Measurements from ENCODE around the gene MAGEL2. TPM values are rescaled to one million over a fixed set of nuclear protein-coding genes. Genes with fewer than 3 reads are reported as not detected.

MAGEL2 gene
- total RNA-seq, 1 experiment from 2014 or later = 10.7 TPM

DNA sequence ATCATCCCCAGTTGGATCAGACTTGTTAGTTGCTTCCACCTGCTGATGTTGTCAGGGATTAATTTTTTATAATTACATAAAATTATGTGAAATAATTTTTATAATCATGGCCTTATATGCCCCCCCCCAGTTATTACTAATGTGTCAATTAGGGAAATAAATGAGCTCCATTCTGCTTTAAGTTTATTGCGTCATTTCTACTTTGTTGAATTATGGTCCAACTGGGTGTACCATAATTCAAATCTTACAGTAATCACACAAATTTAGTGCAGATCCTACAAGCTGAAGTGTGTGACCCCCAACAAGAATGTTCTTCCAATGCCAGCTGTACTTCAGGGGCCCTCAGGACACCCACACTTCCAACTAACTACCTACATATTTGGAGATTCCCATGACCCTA lies 46.9 kb upstream of the MAGEL2 start:
- peaks cover 10% of the 10 kb centered on the region for H3K4me1 Mint-ChIP-seq
- peaks cover 38% of the 10 kb centered on the region for H3K36me3 Mint-ChIP-seq
- no peak overlapping the region for H3K27ac Mint-ChIP-seq
- H3K4me3 Mint-ChIP-seq = no peak overlapping the region
- ChIA-PET POLR2A (no interaction called here), CTCF (no interaction called here)
- ATAC-seq (no peak), DNase-seq (ENCODE audit: low spot score) (no peak)
- TF ChIP-seq ETV6 (CRISPR knock-in tag; IDR thresholded peaks at IDR 0.05) (no peak), ZNF423 (CRISPR knock-in tag; IDR thresholded peaks at IDR 0.05) (no peak), JUN (CRISPR knock-in tag; IDR thresholded peaks at IDR 0.05) (no peak), NR2C2 (CRISPR knock-in tag; IDR thresholded peaks at IDR 0.05) (no peak), ZNF671 (CRISPR knock-in tag; IDR thresholded peaks at IDR 0.05) (no peak), TEAD4 (CRISPR knock-in tag; IDR thresholded peaks at IDR 0.05) (no peak), NFATC4 (CRISPR knock-in tag; IDR thresholded peaks at IDR 0.05) (no peak)
- H3K9me3 Mint-ChIP-seq = peaks cover 63% of the 10 kb centered on the region
- H3K27me3 Mint-ChIP-seq (ENCODE audit: low read depth) = peaks cover 4% of the 10 kb centered on the region; the same call in 1 of the 2 replicates

DNA sequence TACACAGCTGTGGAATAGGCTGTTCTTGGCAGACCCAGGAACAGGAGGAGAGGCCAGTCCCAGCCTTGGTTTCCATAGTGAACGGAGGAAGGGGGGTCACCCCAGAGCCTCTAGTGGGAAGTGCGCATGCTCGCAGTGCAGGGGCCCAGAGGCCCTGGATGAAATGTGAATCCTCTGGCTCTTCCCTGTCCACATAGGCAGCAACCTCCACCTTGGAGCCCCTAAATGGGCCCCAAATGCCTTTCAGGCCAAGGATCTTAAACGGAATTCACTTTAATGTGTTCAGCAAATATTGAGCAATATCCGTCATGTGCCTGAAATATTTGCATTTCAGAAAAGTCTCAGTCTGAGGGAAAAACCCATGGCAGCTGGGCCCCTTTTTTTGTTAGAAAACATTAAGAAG lies 42.8 kb upstream of the MAGEL2 start:
- peak; percentile 41 for DNase-seq (ENCODE audit: low spot score)
- peaks cover 4% of the 10 kb centered on the region for H3K27me3 Mint-ChIP-seq (ENCODE audit: low read depth)
- H3K27ac Mint-ChIP-seq = no peak overlapping the region
- peak; percentile 21; the same call in 1 of the 2 replicates for TF ChIP-seq GABPB1 (CRISPR knock-in tag; IDR thresholded peaks at IDR 0.05)
- TF ChIP-seq, protein P1, sequence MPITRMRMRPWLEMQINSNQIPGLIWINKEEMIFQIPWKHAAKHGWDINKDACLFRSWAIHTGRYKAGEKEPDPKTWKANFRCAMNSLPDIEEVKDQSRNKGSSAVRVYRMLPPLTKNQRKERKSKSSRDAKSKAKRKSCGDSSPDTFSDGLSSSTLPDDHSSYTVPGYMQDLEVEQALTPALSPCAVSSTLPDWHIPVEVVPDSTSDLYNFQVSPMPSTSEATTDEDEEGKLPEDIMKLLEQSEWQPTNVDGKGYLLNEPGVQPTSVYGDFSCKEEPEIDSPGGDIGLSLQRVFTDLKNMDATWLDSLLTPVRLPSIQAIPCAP (CRISPR knock-in tag; IDR thresholded peaks at IDR 0.05) = no peak
- CTCF ChIA-PET = interaction anchor here (1.0 to 1.3 kb wide), 2 partner anchors 72 to 167 kb away, joined by 3 read pairs; no protein-coding TSS in a partner anchor
- no peak overlapping the region for H3K4me3 Mint-ChIP-seq
- POLR2A ChIA-PET = no interaction called here
- peaks cover 54% of the 10 kb centered on the region for H3K9me3 Mint-ChIP-seq
- peak; percentile 65 for ATAC-seq
- H3K36me3 Mint-ChIP-seq = peaks cover 40% of the 10 kb centered on the region
- peaks cover 21% of the 10 kb centered on the region for H3K4me1 Mint-ChIP-seq

DNA sequence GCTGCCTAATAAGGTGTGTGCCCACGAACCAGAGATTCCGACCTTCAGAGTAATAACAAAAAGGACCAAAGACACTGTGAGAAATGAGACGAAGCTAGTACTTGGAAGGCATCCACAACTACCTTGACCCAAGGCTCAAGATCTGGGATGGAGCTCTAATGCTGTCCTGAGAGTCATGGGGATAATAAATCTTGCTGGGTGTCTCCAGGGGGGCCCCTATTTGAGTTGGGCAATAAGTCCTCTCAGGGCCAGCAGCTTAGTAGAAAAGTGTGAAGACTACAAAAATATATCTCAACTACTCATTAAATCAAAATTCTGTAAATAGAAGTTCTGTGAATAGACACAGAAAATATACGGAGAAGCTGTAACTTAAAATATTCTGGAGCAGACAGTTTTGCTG lies 42.3 kb upstream of the MAGEL2 start:
- DNase-seq (ENCODE audit: low spot score) (no peak), ATAC-seq (no peak)
- ChIA-PET CTCF (interaction anchor here (1.0 to 1.3 kb wide), 2 partner anchors 72 to 167 kb away, joined by 3 read pairs; no protein-coding TSS in a partner anchor), POLR2A (no interaction called here)
- Mint-ChIP-seq H3K9me3 (peaks cover 50% of the 10 kb centered on the region), H3K36me3 (peaks cover 36% of the 10 kb centered on the region), H3K27me3 (ENCODE audit: low read depth) (peaks cover 4% of the 10 kb centered on the region), H3K4me3 (no peak overlapping the region), H3K4me1 (peaks cover 21% of the 10 kb centered on the region), H3K27ac (no peak overlapping the region)
- TF ChIP-seq RELA (CRISPR knock-in tag; IDR thresholded peaks at IDR 0.05; ENCODE audit: borderline replicate concordance) = no peak
- TF ChIP-seq CBFB (CRISPR knock-in tag; IDR thresholded peaks at IDR 0.05; ENCODE audit: low read depth) = no peak
- no peak for TF ChIP-seq SMAD3 (CRISPR knock-in tag; IDR thresholded peaks at IDR 0.05; ENCODE audit: borderline replicate concordance)
- TF ChIP-seq GRHL2 (CRISPR knock-in tag; IDR thresholded peaks at IDR 0.05; ENCODE audit: insufficient replicate concordance, severe bottlenecking) = no peak
- TF ChIP-seq ZNF263 (CRISPR knock-in tag; IDR thresholded peaks at IDR 0.05; ENCODE audit: low read depth) = no peak
- TF ChIP-seq ZNF317 (CRISPR knock-in tag; IDR thresholded peaks at IDR 0.05; ENCODE audit: borderline replicate concordance, low read depth) = no peak
- TF ChIP-seq, protein P2, sequence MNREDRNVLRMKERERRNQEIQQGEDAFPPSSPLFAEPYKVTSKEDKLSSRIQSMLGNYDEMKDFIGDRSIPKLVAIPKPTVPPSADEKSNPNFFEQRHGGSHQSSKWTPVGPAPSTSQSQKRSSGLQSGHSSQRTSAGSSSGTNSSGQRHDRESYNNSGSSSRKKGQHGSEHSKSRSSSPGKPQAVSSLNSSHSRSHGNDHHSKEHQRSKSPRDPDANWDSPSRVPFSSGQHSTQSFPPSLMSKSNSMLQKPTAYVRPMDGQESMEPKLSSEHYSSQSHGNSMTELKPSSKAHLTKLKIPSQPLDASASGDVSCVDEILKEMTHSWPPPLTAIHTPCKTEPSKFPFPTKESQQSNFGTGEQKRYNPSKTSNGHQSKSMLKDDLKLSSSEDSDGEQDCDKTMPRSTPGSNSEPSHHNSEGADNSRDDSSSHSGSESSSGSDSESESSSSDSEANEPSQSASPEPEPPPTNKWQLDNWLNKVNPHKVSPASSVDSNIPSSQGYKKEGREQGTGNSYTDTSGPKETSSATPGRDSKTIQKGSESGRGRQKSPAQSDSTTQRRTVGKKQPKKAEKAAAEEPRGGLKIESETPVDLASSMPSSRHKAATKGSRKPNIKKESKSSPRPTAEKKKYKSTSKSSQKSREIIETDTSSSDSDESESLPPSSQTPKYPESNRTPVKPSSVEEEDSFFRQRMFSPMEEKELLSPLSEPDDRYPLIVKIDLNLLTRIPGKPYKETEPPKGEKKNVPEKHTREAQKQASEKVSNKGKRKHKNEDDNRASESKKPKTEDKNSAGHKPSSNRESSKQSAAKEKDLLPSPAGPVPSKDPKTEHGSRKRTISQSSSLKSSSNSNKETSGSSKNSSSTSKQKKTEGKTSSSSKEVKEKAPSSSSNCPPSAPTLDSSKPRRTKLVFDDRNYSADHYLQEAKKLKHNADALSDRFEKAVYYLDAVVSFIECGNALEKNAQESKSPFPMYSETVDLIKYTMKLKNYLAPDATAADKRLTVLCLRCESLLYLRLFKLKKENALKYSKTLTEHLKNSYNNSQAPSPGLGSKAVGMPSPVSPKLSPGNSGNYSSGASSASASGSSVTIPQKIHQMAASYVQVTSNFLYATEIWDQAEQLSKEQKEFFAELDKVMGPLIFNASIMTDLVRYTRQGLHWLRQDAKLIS (CRISPR knock-in tag; IDR thresholded peaks at IDR 0.05; ENCODE audit: borderline replicate concordance) = no peak
- TF ChIP-seq, protein P1 (CRISPR knock-in tag; IDR thresholded peaks at IDR 0.05) = no peak
- TF ChIP-seq, protein P3, sequence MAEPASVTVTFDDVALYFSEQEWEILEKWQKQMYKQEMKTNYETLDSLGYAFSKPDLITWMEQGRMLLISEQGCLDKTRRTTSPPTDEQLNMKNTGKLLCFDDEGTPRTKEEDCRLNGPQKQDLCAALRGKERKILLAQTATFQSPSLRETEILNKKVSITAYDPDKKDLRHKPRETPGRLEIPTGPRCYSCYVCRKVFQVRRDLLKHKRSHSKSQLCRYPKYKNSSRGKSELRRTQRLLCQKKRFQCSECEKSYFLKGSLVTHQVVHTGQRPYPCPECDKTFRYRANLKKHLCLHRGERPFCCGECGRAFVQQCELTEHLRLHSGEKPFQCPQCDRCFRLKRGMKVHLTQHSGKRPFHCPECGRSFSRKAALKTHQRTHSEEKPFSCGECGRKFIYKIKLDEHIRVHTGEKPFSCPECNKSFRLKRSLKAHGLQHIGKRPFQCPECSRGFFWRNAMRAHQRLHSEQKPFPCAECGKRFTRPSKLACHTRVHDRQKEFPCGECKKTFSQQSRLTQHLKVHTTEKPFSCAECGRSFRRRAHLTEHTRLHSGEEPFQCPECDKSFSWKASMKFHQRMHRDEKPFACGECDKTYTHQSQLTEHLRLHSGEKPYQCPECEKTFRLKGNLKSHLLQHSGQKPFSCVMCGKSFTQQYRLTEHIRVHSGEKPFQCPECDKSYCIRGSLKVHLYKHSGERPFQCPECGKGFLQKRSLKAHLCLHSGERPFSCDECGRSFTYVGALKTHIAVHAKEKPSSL (CRISPR knock-in tag; conservative IDR thresholded peaks at IDR 0.05) = no peak
- no peak for TF ChIP-seq ELF4 (CRISPR knock-in tag; IDR thresholded peaks at IDR 0.05; ENCODE audit: low read depth)
- no peak for TF ChIP-seq ZNF671 (CRISPR knock-in tag; IDR thresholded peaks at IDR 0.05)
- TF ChIP-seq FOXP1 (CRISPR knock-in tag; IDR thresholded peaks at IDR 0.05; ENCODE audit: borderline replicate concordance) = no peak
